NCI-H345 treated with DMSO at 0.1 percent for 48 hours (cell line): ENCODE results near the gene CDPF1.
"Not testable (repeated sequence)": the region's sequence is repeated elsewhere in the genome, so short reads cannot be mapped to it uniquely, and the experiment has no call there.

Source experiments
- DNase-seq: peaks from one replicate; lab custom pipeline; 2025; ENCODE audit not compliant: unreplicated experiment; lab: John Stamatoyannopoulos, UW

The CDPF1 gene

DNA sequence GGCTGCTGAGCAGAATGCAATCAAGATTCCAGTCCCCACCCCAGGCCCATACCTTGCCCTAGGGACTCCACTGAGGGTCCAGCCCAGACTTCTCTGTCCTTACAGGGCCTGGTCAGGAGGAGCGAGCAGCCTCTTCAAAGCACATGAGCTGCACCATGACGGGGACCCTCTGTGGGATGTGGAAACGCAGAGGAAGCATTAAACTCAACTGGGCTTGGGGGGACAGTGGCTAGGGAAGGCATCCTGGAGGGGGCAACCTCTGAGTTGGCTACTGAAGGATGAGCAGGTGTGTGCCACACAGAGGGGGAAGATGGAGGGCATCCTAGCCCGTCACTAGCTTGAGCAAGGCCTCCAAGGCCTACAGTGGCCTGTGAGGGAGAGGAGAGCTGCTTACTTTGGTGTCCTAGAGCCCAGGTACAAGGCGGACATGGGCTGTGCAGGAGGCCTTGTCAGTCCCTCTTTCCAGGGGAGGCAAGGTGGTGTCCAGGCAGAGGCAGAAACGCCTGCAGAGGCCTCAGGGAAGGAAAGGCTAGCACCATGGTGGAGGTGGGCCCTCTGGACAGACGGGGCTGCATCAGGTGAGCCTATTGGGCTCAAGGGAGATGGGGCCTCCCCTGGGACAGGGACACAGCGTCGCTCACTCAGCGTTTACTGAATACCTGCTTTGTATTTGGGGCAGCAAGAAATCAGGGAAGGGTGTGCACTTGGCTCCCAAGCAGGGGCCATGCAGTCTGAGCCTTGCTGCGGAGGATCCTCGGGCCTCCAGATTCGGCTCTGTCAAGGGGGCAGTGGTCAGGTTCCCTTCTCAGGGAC lies 32.0 kb upstream of the CDPF1 start:
- no peak for DNase-seq

DNA sequence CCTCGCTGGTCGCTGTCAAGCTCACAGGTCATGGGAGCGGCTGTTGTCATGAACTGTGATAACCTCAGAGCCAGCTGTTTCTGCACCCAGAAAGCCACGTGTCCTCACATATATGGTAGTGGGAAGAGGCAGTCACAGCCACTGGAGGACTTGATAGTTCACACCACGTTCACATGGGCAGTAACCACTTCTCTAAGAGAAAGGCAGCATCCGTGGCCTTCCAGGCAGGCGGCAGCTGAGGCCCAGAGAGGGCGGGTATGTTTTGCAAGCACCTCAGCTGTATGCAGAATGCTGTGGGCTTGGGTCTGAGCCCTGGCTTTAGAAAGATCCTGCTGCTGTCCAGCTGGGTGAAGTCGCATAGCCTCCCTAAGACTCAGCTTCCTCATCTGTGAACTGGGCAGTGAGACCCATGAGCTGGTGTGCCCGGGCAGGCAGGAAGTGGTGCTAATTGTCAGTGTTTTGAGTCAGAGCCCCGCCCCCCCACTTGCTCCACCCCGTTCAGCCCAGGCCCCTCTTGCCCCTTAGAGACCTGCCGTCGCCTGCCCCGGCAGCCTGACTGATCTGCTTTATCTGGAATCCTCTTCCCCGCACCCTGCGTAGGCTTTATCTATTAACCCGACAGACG lies 31.0 kb upstream of the CDPF1 start:
- DNase-seq: no peak

- DNase-seq: no peak
Observed at GRCh38 chr22:46280063-46280817, 30.1 kb upstream of the CDPF1 start.

DNA sequence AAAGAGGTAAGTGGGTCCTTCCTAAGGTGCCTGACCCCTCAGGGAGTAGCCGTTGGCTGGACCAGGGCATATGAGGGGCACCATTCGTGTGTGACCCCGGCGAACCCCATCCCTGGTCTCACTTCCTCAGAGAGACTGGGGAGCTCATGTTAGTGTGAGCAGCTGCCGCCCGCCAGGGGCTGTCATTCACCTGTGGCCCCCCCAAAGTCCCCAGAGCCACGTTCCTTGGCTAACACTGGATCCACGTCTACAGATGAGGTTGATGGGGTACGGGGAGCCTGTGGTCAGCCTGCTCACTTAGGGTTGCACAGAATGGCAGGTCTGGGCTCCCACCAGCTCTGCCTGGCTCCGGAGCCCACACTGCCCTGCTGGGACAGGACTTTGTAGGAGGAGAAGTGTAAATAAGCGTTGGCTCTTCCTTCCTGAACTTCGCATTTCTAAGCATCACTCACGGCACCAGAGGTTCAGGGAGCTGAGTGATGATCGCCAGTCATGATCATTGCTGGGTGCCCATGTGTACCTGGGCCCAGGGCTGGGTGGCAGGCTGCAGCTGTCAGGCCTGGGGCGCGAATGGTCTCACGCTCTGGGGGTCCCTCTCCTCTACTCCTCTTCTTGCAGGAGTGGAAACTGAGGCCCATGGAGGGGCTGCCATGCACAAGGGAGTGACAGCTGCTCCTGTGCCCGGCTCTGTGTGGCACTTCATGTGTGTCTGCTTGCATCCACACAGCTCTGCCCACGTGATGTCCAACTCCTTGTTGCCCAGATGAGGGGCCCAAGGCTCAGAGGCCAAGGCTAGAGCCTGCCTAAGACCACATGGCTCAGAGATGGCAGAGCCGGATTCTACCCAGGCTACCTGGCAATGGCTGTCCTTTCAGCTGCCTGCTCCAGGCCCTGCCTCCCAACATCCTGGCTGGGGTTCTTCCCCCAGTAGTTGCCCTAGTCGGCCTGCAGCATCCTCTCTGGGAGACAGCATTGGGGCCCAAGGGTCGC lies 28.9 kb upstream of the CDPF1 start:
- no peak for DNase-seq

- DNase-seq: no peak
Observed at GRCh38 chr22:46276563-46276962, 26.5 kb upstream of the CDPF1 start.

DNA sequence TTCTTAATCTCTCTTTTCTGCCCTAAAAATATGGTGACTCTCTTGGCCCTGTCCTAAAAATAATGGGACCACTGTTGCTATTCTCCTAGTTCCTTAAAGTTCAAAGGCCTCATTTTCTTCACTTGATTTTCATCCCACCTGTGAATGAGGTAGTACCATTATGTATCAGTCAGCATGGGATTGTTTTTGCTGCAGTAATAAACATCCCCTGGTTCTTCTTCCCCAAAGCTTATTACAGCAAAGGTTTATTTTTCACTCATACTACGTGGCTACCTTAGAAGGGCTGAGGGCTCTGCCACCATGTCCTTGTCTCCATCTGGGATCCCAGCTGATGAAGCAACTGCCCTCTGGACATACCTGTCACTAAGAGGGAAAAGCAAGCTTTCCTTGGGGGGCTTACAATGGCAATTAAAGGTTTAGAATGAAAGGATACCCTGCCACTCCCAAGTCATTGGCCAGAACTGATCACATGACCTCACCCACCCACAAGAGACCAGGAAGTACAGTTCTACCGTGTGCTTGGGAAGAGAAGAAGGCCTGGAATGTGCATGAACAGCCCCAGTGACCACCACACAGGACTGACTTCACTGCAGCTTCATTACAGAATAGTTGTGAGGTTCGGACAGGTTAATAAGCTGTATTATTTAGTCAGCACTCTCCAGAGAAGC lies 25.5 kb upstream of the CDPF1 start:
- no peak for DNase-seq

- DNase-seq: no peak
Observed at GRCh38 chr22:46274381-46274780, 24.3 kb upstream of the CDPF1 start.

GRCh38 chr22:46273432-46274148 lies 23.5 kb upstream of the CDPF1 start:
- DNase-seq: no peak

- no peak for DNase-seq
Observed at GRCh38 chr22:46272762-46273431, 22.8 kb upstream of the CDPF1 start.

GRCh38 chr22:46272196-46272595 lies 22.1 kb upstream of the CDPF1 start:
- DNase-seq: no peak

DNA sequence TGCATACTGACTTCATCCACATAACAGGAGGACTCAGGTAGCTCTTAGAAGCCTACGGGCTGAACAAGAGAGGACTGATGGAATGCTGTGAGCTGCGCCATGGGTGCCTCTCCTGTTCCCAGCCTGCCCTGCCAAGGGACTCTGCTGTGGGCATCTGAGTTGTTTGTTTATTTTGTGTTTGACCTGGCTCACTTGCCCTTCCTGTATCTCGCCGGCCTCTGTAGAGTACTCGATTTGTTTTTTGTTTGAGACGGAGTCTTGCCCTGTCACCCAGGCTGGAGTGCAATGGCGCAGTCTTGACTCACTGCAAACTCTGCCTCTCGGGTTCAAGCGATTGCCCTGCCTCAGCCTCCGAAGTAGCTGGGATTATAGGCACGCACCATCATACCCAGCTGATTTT lies 19.5 kb upstream of the CDPF1 start:
- DNase-seq: no peak

- DNase-seq: no peak
Observed at GRCh38 chr22:46267431-46268279, 17.6 kb upstream of the CDPF1 start, which contains the start of gene TTC38. TSS of gene TTC38 (plus strand) at chr22:46268008. CDS start at chr22:46268040, 32 bp downstream.

- DNase-seq: not testable (repeated sequence)
Observed at GRCh38 chr22:46265627-46266026, 15.5 kb upstream of the CDPF1 start.

DNA sequence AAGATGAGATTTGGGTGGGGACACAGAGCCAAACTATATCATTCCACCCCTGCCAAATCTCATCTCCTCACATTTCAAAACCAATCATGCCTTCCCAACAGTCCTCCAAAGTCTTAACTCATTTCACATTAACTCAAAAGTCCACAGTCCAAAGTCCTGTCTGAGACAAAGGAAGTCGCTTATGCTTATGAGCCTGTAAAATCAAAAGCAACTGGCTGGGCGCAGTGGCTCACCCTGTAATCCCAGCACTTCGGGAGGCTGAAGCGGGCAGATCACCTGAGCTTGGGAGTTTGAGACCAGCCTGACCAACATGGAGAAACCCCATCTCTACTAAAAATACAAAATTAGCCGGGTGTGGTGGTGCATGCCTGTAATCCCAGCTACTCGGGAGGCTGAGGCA lies 14.4 kb upstream of the CDPF1 start:
- not testable (repeated sequence) for DNase-seq

DNA sequence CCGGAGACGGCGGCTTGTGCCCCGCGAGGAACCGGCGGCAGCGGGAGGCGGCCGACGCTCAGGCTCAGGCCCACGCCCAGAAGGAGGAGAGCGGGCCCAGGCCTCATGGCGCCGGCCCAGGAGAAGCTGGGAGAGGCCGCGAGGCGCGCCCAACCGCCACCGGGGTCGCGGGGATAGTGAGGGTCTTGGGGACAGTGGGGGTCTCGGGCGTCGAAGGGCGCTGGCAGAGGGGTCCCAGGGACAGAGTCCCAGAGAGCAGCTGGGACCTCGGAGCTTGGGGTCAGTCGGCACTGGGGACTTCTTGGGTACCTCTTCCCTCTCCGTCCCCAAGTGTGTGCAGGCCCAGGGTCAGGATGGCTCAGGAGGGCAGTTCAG lies 13.1 kb upstream of the CDPF1 start, which contains the start of gene PKDREJ:
Gene PKDREJ (minus strand): TSS at position 128 of the 375 bp plus-strand sequence. CDS start 21 bp downstream, at position 107.
- DNase-seq: no peak

GRCh38 chr22:46262449-46263215 lies 12.5 kb upstream of the CDPF1 start:
- DNase-seq: no peak

DNA sequence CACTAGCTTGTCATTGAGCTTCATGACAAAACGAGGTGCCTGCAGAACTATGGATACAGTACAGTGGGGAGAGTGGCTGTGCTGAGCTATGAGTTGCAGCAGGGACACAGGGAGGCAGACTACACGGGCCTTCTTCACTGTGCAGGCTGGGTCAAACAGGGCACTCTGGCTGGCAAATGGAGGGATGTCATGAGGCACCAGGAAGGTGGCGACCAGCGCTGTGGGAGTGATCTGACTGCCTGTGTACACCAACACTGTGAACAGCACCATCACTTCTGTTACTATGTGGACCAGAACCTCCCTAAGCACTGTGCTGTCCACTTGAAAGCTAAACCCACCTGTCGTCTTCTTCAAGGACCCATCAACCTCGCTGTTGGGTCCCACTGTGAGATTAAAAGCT lies 9.9 kb upstream of the CDPF1 start:
- DNase-seq: no peak
